ENCODE measurements around the gene TANC1.

The TANC1 gene

DNA sequence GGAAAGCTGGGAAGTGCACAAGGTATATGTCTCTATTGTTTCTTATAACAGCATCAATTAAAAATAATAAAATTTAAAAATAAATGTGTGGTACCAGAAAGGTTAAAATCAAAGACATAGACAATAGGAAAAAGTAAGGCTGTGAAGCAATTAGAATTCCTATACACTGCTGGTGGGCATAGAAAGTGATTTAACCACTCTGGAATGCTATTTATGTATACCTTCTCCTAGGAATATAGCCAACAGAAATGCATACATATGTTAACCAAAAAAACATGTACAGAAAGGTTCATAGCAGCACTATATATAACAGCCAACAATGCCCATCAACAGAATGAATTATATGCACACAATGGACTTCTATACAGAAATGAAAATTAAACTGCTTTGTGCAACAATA is 275.1 kb downstream of the TANC1 start:
- Histone ChIP-seq H3K27me3 (ENCODE audit: control insufficient read depth in 3 of 3, insufficient read depth in 3 of 3, low read depth in 1 of 3, low read length in 3 of 3) (no peaks in the 10 kb centered on the region), H3K14ac (ENCODE audit: low read length) (no peak overlapping the region), H3K36me3 (replicated peaks in 1 of 2; ENCODE audit: control insufficient read depth in 2 of 2, insufficient read depth in 2 of 2, low read length in 2 of 2) (peaks cover 0 to 67% of the 10 kb centered on the region in 2 donors), H3K18ac (ENCODE audit: low read length) (no peak overlapping the region), H2AK5ac (ENCODE audit: low read depth, low read length) (no peak overlapping the region), H3K79me1 (ENCODE audit: low read depth, low read length) (no peaks in the 10 kb centered on the region), H2BK120ac (ENCODE audit: low read depth, low read length) (no peak overlapping the region), H3K4me3 (ENCODE audit: low read length in 2 of 2) (no peak overlapping the region), H3K9ac (ENCODE audit: low read depth, low read length, poor library complexity) (no peak overlapping the region), H4K8ac (ENCODE audit: low read depth, low read length) (no peak overlapping the region), H3K27ac (replicated peaks; ENCODE audit: low read length) (no peak overlapping the region), H2BK12ac (ENCODE audit: low read length) (no peak overlapping the region), H3K23ac (ENCODE audit: low read depth, low read length, poor library complexity) (no peak overlapping the region), H3K4me1 (ENCODE audit: control insufficient read depth in 2 of 2, insufficient read depth in 1 of 2, low read depth in 1 of 2, low read length in 2 of 2) (peaks cover 0 to 3% of the 10 kb centered on the region in 2 donors), H2BK15ac (ENCODE audit: low read length) (no peak overlapping the region), H2BK5ac (ENCODE audit: low read length) (no peak overlapping the region), H2AFZ (ENCODE audit: low read length) (no peak overlapping the region), H3K4ac (ENCODE audit: low read length) (no peak overlapping the region), H3K4me2 (ENCODE audit: insufficient read depth, low read length, poor library complexity, severe bottlenecking) (no peak overlapping the region), H3K9me3 (replicated peaks in 1 of 2; ENCODE audit: control insufficient read depth in 2 of 2, insufficient read depth in 1 of 2, low read depth in 1 of 2, low read length in 2 of 2) (peaks cover 2 to 9% of the 10 kb centered on the region in 2 donors), H4K91ac (ENCODE audit: low read depth, low read length, poor library complexity) (no peak overlapping the region)
- DNase-seq (ENCODE audit: low spot score), result no peak

DNA sequence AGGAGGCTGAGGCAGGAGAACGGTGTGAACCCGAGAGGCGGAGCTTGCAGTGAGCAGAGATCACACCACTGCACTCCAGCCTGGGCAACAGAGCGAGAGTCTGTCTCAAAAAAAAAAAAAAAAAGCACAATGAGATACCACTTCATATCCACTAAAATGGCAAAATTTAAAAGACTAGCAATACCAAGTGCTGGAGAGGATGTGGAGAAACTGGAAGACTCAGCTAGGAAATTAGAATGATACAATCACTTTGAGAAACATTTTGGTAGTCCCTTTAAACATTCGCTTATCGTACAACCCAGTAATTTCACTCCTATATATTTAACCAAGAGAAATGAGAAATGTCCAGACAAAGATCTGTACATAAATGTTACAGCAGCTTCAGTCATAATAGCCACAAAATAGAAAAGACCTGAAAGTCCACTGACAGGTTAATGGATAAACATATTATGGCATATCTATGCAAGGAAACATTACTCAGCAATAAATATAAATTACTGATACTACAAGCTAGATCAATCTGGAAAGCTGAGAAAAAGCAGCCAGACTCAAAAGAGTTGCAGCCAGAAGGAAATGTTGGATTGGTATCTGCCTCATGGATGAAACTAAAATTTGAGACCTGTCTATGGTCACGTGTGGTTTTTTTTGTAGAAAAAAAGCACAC is 278.0 kb downstream of the TANC1 start:
- no peak overlapping the region for H2BK120ac ChIP-seq (ENCODE audit: low read depth, low read length)
- no peak overlapping the region for H3K4me2 ChIP-seq (ENCODE audit: insufficient read depth, low read length, poor library complexity, severe bottlenecking)
- H3K4me3 ChIP-seq (ENCODE audit: low read length in 2 of 2), result no peak overlapping the region
- H2BK5ac ChIP-seq (ENCODE audit: low read length), result no peak overlapping the region
- H2AK5ac ChIP-seq (ENCODE audit: low read depth, low read length), result no peak overlapping the region
- no peak overlapping the region for H2BK12ac ChIP-seq (ENCODE audit: low read length)
- H3K4me1 ChIP-seq (ENCODE audit: control insufficient read depth in 2 of 2, insufficient read depth in 1 of 2, low read depth in 1 of 2, low read length in 2 of 2), result peaks cover 0 to 3% of the 10 kb centered on the region in 2 donors
- no peak overlapping the region for H3K23ac ChIP-seq (ENCODE audit: low read depth, low read length, poor library complexity)
- no peak overlapping the region for H2BK15ac ChIP-seq (ENCODE audit: low read length)
- H3K9me3 ChIP-seq (replicated peaks in 1 of 2; ENCODE audit: control insufficient read depth in 2 of 2, insufficient read depth in 1 of 2, low read depth in 1 of 2, low read length in 2 of 2), result peaks cover 3 to 9% of the 10 kb centered on the region in 2 donors
- H3K9ac ChIP-seq (ENCODE audit: low read depth, low read length, poor library complexity), result no peak overlapping the region
- DNase-seq (ENCODE audit: low spot score), result no peak
- no CpG with 5 or more reads among the region's 7 CpGs for WGBS, 2 donors (ENCODE audit: extremely low coverage in 2 of 2, insufficient read length in 2 of 2, insufficient replicate concordance in 1 of 2)
- no peak overlapping the region for H4K8ac ChIP-seq (ENCODE audit: low read depth, low read length)
- H4K91ac ChIP-seq (ENCODE audit: low read depth, low read length, poor library complexity), result no peak overlapping the region
- H3K27ac ChIP-seq (replicated peaks; ENCODE audit: low read length), result no peak overlapping the region
- H3K4ac ChIP-seq (ENCODE audit: low read length), result no peak overlapping the region
- no peak overlapping the region for H3K18ac ChIP-seq (ENCODE audit: low read length)
- no peaks in the 10 kb centered on the region for H3K27me3 ChIP-seq (ENCODE audit: control insufficient read depth in 3 of 3, insufficient read depth in 3 of 3, low read depth in 1 of 3, low read length in 3 of 3)
- H3K79me1 ChIP-seq (ENCODE audit: low read depth, low read length), result no peaks in the 10 kb centered on the region
- H3K36me3 ChIP-seq (replicated peaks in 1 of 2; ENCODE audit: control insufficient read depth in 2 of 2, insufficient read depth in 2 of 2, low read length in 2 of 2), result peaks cover 0 to 40% of the 10 kb centered on the region in 2 donors
- no peak overlapping the region for H2AFZ ChIP-seq (ENCODE audit: low read length)
- H3K14ac ChIP-seq (ENCODE audit: low read length), result no peak overlapping the region

DNA sequence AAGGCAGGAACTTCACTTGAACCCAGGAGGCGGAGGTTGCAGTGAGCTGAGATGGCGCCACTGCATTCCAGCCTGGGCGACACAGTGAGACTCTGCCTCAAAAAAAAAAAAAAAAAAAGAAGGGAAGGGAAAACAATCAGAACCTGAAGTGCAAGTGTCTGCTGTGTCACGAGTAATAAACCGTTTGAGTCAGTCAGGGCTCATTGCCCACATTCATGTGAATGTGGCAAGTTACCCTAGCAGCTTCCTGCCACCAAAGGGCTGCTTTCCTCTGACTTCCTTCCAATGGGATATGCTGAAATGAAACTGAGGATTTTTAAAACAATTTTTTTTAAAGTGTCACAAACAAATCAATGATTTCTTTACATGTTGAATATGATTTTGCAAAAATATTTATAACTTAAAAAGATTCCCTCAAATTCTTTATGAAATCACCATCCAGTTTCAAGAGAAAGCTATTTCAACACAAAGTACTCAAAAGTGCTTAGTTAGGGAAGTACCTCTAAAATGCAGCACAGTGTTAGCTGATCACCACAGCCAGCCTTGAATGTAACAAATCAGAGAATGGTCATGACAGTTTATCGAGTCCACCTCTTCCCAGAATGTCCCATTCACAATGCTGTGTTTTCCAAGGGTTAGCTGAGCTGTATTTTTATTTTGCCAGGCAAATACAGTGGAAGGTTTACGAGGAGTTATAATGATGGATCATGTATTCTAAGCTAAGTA is 281.7 kb downstream of the TANC1 start:
- Histone ChIP-seq H3K9me3 (replicated peaks in 1 of 2; ENCODE audit: control insufficient read depth in 2 of 2, insufficient read depth in 1 of 2, low read depth in 1 of 2, low read length in 2 of 2) (peaks cover 3 to 9% of the 10 kb centered on the region in 2 donors), H3K14ac (ENCODE audit: low read length) (no peak overlapping the region), H3K9ac (ENCODE audit: low read depth, low read length, poor library complexity) (no peak overlapping the region), H3K27me3 (ENCODE audit: control insufficient read depth in 3 of 3, insufficient read depth in 3 of 3, low read depth in 1 of 3, low read length in 3 of 3) (no peaks in the 10 kb centered on the region), H3K4ac (ENCODE audit: low read length) (no peak overlapping the region), H3K27ac (replicated peaks; ENCODE audit: low read length) (no peak overlapping the region), H3K4me3 (ENCODE audit: low read length in 2 of 2) (no peak overlapping the region), H3K18ac (ENCODE audit: low read length) (no peak overlapping the region), H3K4me2 (ENCODE audit: insufficient read depth, low read length, poor library complexity, severe bottlenecking) (no peak overlapping the region), H2BK5ac (ENCODE audit: low read length) (no peak overlapping the region), H2BK12ac (ENCODE audit: low read length) (no peak overlapping the region), H2AK5ac (ENCODE audit: low read depth, low read length) (no peak overlapping the region), H2BK120ac (ENCODE audit: low read depth, low read length) (no peak overlapping the region), H4K8ac (ENCODE audit: low read depth, low read length) (no peak overlapping the region), H3K23ac (ENCODE audit: low read depth, low read length, poor library complexity) (no peak overlapping the region), H2AFZ (ENCODE audit: low read length) (no peak overlapping the region), H3K79me1 (ENCODE audit: low read depth, low read length) (no peaks in the 10 kb centered on the region), H2BK15ac (ENCODE audit: low read length) (no peak overlapping the region), H3K4me1 (ENCODE audit: control insufficient read depth in 2 of 2, insufficient read depth in 1 of 2, low read depth in 1 of 2, low read length in 2 of 2) (no peaks in the 10 kb centered on the region), H3K36me3 (replicated peaks in 1 of 2; ENCODE audit: control insufficient read depth in 2 of 2, insufficient read depth in 2 of 2, low read length in 2 of 2) (peaks cover 0 to 28% of the 10 kb centered on the region in 2 donors), H4K91ac (ENCODE audit: low read depth, low read length, poor library complexity) (no peak overlapping the region)
- no peak for DNase-seq (ENCODE audit: low spot score)
- 100% methylated on average over 1 of the region's 7 CpGs; no CpG with 5 or more reads in 1 of the 2 donors for WGBS, 2 donors (ENCODE audit: extremely low coverage in 2 of 2, insufficient read length in 2 of 2, insufficient replicate concordance in 1 of 2)

GRCh38 chr2:159251296-159252173 is 283.1 kb downstream of the TANC1 start:
- Histone ChIP-seq H2BK15ac (ENCODE audit: low read length) (no peak overlapping the region), H3K4me1 (ENCODE audit: control insufficient read depth in 2 of 2, insufficient read depth in 1 of 2, low read depth in 1 of 2, low read length in 2 of 2) (no peaks in the 10 kb centered on the region), H3K27ac (replicated peaks; ENCODE audit: low read length) (no peak overlapping the region), H3K4me2 (ENCODE audit: insufficient read depth, low read length, poor library complexity, severe bottlenecking) (no peak overlapping the region), H3K4me3 (ENCODE audit: low read length in 2 of 2) (no peak overlapping the region), H3K9me3 (replicated peaks in 1 of 2; ENCODE audit: control insufficient read depth in 2 of 2, insufficient read depth in 1 of 2, low read depth in 1 of 2, low read length in 2 of 2) (peaks cover 3 to 6% of the 10 kb centered on the region in 2 donors), H3K23ac (ENCODE audit: low read depth, low read length, poor library complexity) (no peak overlapping the region), H3K14ac (ENCODE audit: low read length) (no peak overlapping the region), H4K91ac (ENCODE audit: low read depth, low read length, poor library complexity) (no peak overlapping the region), H3K9ac (ENCODE audit: low read depth, low read length, poor library complexity) (no peak overlapping the region), H3K27me3 (ENCODE audit: control insufficient read depth in 3 of 3, insufficient read depth in 3 of 3, low read depth in 1 of 3, low read length in 3 of 3) (no peaks in the 10 kb centered on the region), H3K36me3 (replicated peaks in 1 of 2; ENCODE audit: control insufficient read depth in 2 of 2, insufficient read depth in 2 of 2, low read length in 2 of 2) (peaks cover 0 to 20% of the 10 kb centered on the region in 2 donors), H2BK12ac (ENCODE audit: low read length) (no peak overlapping the region), H2BK120ac (ENCODE audit: low read depth, low read length) (no peak overlapping the region), H2BK5ac (ENCODE audit: low read length) (no peak overlapping the region), H3K4ac (ENCODE audit: low read length) (no peak overlapping the region), H3K79me1 (ENCODE audit: low read depth, low read length) (no peaks in the 10 kb centered on the region), H2AK5ac (ENCODE audit: low read depth, low read length) (no peak overlapping the region), H4K8ac (ENCODE audit: low read depth, low read length) (no peak overlapping the region), H2AFZ (ENCODE audit: low read length) (no peak overlapping the region), H3K18ac (ENCODE audit: low read length) (no peak overlapping the region)
- no CpG with 5 or more reads among the region's 12 CpGs for WGBS, 2 donors (ENCODE audit: extremely low coverage in 2 of 2, insufficient read length in 2 of 2, insufficient replicate concordance in 1 of 2)
- DNase-seq (ENCODE audit: low spot score), result no peak
